Measurements from ENCODE around the gene TSR3.

TSR3 gene

GRCh38 chr16:1348926-1349325 lies 2.8 kb downstream of the TSR3 start:
- H3K36me3 ChIP-seq (replicated peaks; ENCODE audit: insufficient read depth, low read length), result no peaks in the 10 kb centered on the region
- peaks cover 39% of the 10 kb centered on the region for H3K79me2 ChIP-seq (ENCODE audit: low read length)
- H2AFZ ChIP-seq (ENCODE audit: low read length), result no peak overlapping the region
- no peaks in the 10 kb centered on the region for H4K20me1 ChIP-seq (ENCODE audit: insufficient read depth, low read length)
- no peaks in the 10 kb centered on the region for H3K9me3 ChIP-seq (replicated peaks; ENCODE audit: insufficient read depth, low read length)
- DNase-seq, result no peak
- H3K9me2 ChIP-seq (replicated peaks; ENCODE audit: insufficient read depth, low read length), result no peaks in the 10 kb centered on the region
- H3K9ac ChIP-seq (ENCODE audit: low read length), result no peak overlapping the region
- H3K27ac ChIP-seq (ENCODE audit: low read length), result no peak overlapping the region
- H3F3A ChIP-seq (ENCODE audit: insufficient read depth, low read length), result no peaks in the 10 kb centered on the region
- H3K4me2 ChIP-seq (ENCODE audit: low read depth, low read length), result no peak overlapping the region
- peaks cover 4% of the 10 kb centered on the region; the same call in 1 of the 2 replicates for H3K4me1 ChIP-seq (ENCODE audit: low read length)
- no peak overlapping the region for H3K4me3 ChIP-seq (ENCODE audit: low read length)
- no peak for TF ChIP-seq CTCF (IDR thresholded peaks at IDR 0.05; ENCODE audit: low read length)
- no peak for TF ChIP-seq EZH2 (optimal IDR thresholded peaks at IDR 0.05; ENCODE audit: low read depth, low read length)
- no peaks in the 10 kb centered on the region; the same call in 1 of the 2 replicates for H3K27me3 ChIP-seq (replicated peaks; ENCODE audit: insufficient read depth, low read length)

GRCh38 chr16:1348441-1348840 lies 3.2 kb downstream of the TSR3 start:
- H3K9me2 ChIP-seq (replicated peaks; ENCODE audit: insufficient read depth, low read length), result no peaks in the 10 kb centered on the region
- DNase-seq, result no peak
- H3K36me3 ChIP-seq (replicated peaks; ENCODE audit: insufficient read depth, low read length), result no peaks in the 10 kb centered on the region
- no peak overlapping the region for H3K9ac ChIP-seq (ENCODE audit: low read length)
- H3K4me1 ChIP-seq (ENCODE audit: low read length), result peaks cover 4% of the 10 kb centered on the region; the same call in 1 of the 2 replicates
- H3K27ac ChIP-seq (ENCODE audit: low read length), result no peak overlapping the region
- no peaks in the 10 kb centered on the region for H3K9me3 ChIP-seq (replicated peaks; ENCODE audit: insufficient read depth, low read length)
- H3K27me3 ChIP-seq (replicated peaks; ENCODE audit: insufficient read depth, low read length), result no peaks in the 10 kb centered on the region; the same call in 1 of the 2 replicates
- no peak overlapping the region for H3K4me3 ChIP-seq (ENCODE audit: low read length)
- TF ChIP-seq EZH2phosphoT487 (IDR thresholded peaks at IDR 0.05; ENCODE audit: low read length) (no peak), EZH2 (optimal IDR thresholded peaks at IDR 0.05; ENCODE audit: low read depth, low read length) (no peak), CTCF (IDR thresholded peaks at IDR 0.05; ENCODE audit: low read length) (no peak)
- no peak overlapping the region for H2AFZ ChIP-seq (ENCODE audit: low read length)
- H3F3A ChIP-seq (ENCODE audit: insufficient read depth, low read length), result no peaks in the 10 kb centered on the region
- peaks cover 35% of the 10 kb centered on the region for H3K79me2 ChIP-seq (ENCODE audit: low read length)
- H3K4me2 ChIP-seq (ENCODE audit: low read depth, low read length), result no peak overlapping the region
- H4K20me1 ChIP-seq (ENCODE audit: insufficient read depth, low read length), result no peaks in the 10 kb centered on the region

GRCh38 chr16:1347962-1348361 lies 3.7 kb downstream of the TSR3 start:
- no peak overlapping the region for H3K4me3 ChIP-seq (ENCODE audit: low read length)
- no peak overlapping the region for H3K27ac ChIP-seq (ENCODE audit: low read length)
- H4K20me1 ChIP-seq (ENCODE audit: insufficient read depth, low read length), result no peaks in the 10 kb centered on the region
- H3K27me3 ChIP-seq (replicated peaks; ENCODE audit: insufficient read depth, low read length), result no peaks in the 10 kb centered on the region; the same call in 1 of the 2 replicates
- no peaks in the 10 kb centered on the region for H3K36me3 ChIP-seq (replicated peaks; ENCODE audit: insufficient read depth, low read length)
- H3K4me2 ChIP-seq (ENCODE audit: low read depth, low read length), result no peak overlapping the region
- no peaks in the 10 kb centered on the region for H3F3A ChIP-seq (ENCODE audit: insufficient read depth, low read length)
- no peak for DNase-seq
- no peak overlapping the region for H2AFZ ChIP-seq (ENCODE audit: low read length)
- no peak overlapping the region for H3K9ac ChIP-seq (ENCODE audit: low read length)
- H3K79me2 ChIP-seq (ENCODE audit: low read length), result peaks cover 30% of the 10 kb centered on the region
- no peaks in the 10 kb centered on the region for H3K9me2 ChIP-seq (replicated peaks; ENCODE audit: insufficient read depth, low read length)
- no peaks in the 10 kb centered on the region for H3K9me3 ChIP-seq (replicated peaks; ENCODE audit: insufficient read depth, low read length)
- H3K4me1 ChIP-seq (ENCODE audit: low read length), result peaks cover 4% of the 10 kb centered on the region; the same call in 1 of the 2 replicates
- TF ChIP-seq EZH2 (optimal IDR thresholded peaks at IDR 0.05; ENCODE audit: low read depth, low read length), result no peak
- TF ChIP-seq EZH2phosphoT487 (IDR thresholded peaks at IDR 0.05; ENCODE audit: low read length), result no peak
- TF ChIP-seq CTCF (IDR thresholded peaks at IDR 0.05; ENCODE audit: low read length), result no peak
